ENCODE measurements around the gene POU2F2.

The POU2F2 gene

GRCh38 chr19:42173695-42174094 is 41.4 kb upstream of the POU2F2 start:
- Histone ChIP-seq H3K27me3 (ENCODE audit: insufficient read depth, low read depth) (peaks cover 85% of the 10 kb centered on the region), H3K36me3 (ENCODE audit: insufficient read depth) (no peaks in the 10 kb centered on the region), H3K79me2 (ENCODE audit: insufficient read depth, low read depth) (no peaks in the 10 kb centered on the region), H3K27ac (no peak overlapping the region), H3K4me2 (no peak overlapping the region), H3K4me3 (IDR thresholded peaks at IDR 0.05; ENCODE audit: insufficient read depth, low read depth, low read length) (no peak overlapping the region), H4K20me1 (ENCODE audit: insufficient read depth) (no peaks in the 10 kb centered on the region), H2AFZ (ENCODE audit: low read depth) (no peak overlapping the region), H3K9ac (no peak overlapping the region), H3K4me1 (ENCODE audit: low read depth, poor library complexity, severe bottlenecking) (no peaks in the 10 kb centered on the region)
- TF ChIP-seq CTCF (conservative IDR thresholded peaks at IDR 0.05; ENCODE audit: low read depth, low read length), result no peak

GRCh38 chr19:42172261-42172660 is 40.0 kb upstream of the POU2F2 start:
- Histone ChIP-seq H3K4me2 (no peak overlapping the region), H3K4me1 (ENCODE audit: low read depth, poor library complexity, severe bottlenecking) (no peaks in the 10 kb centered on the region), H3K9ac (no peak overlapping the region), H2AFZ (ENCODE audit: low read depth) (no peak overlapping the region), H4K20me1 (ENCODE audit: insufficient read depth) (no peaks in the 10 kb centered on the region), H3K27ac (no peak overlapping the region), H3K4me3 (IDR thresholded peaks at IDR 0.05; ENCODE audit: insufficient read depth, low read depth, low read length) (no peak overlapping the region), H3K27me3 (ENCODE audit: insufficient read depth, low read depth) (peaks cover 84% of the 10 kb centered on the region), H3K79me2 (ENCODE audit: insufficient read depth, low read depth) (no peaks in the 10 kb centered on the region), H3K36me3 (ENCODE audit: insufficient read depth) (no peaks in the 10 kb centered on the region)
- no peak for TF ChIP-seq CTCF (conservative IDR thresholded peaks at IDR 0.05; ENCODE audit: low read depth, low read length)

GRCh38 chr19:42170715-42171114 is 38.5 kb upstream of the POU2F2 start:
- no peak overlapping the region for H2AFZ ChIP-seq (ENCODE audit: low read depth)
- H3K9ac ChIP-seq, result no peak overlapping the region
- no peak overlapping the region for H3K4me2 ChIP-seq
- H4K20me1 ChIP-seq (ENCODE audit: insufficient read depth), result no peaks in the 10 kb centered on the region
- H3K27ac ChIP-seq, result no peak overlapping the region
- H3K27me3 ChIP-seq (ENCODE audit: insufficient read depth, low read depth), result peaks cover 82% of the 10 kb centered on the region
- H3K4me3 ChIP-seq (IDR thresholded peaks at IDR 0.05; ENCODE audit: insufficient read depth, low read depth, low read length), result no peak overlapping the region
- no peaks in the 10 kb centered on the region for H3K4me1 ChIP-seq (ENCODE audit: low read depth, poor library complexity, severe bottlenecking)
- H3K36me3 ChIP-seq (ENCODE audit: insufficient read depth), result no peaks in the 10 kb centered on the region
- H3K79me2 ChIP-seq (ENCODE audit: insufficient read depth, low read depth), result no peaks in the 10 kb centered on the region
- no peak for TF ChIP-seq CTCF (conservative IDR thresholded peaks at IDR 0.05; ENCODE audit: low read depth, low read length)

GRCh38 chr19:42169486-42170413 is 37.5 kb upstream of the POU2F2 start:
- no peak overlapping the region for H3K4me3 ChIP-seq (IDR thresholded peaks at IDR 0.05; ENCODE audit: insufficient read depth, low read depth, low read length)
- H3K4me1 ChIP-seq (ENCODE audit: low read depth, poor library complexity, severe bottlenecking), result no peaks in the 10 kb centered on the region
- no peak overlapping the region for H2AFZ ChIP-seq (ENCODE audit: low read depth)
- no peak for TF ChIP-seq CTCF (conservative IDR thresholded peaks at IDR 0.05; ENCODE audit: low read depth, low read length)
- peaks cover 82% of the 10 kb centered on the region for H3K27me3 ChIP-seq (ENCODE audit: insufficient read depth, low read depth)
- H3K27ac ChIP-seq, result no peak overlapping the region
- no peaks in the 10 kb centered on the region for H3K79me2 ChIP-seq (ENCODE audit: insufficient read depth, low read depth)
- H3K4me2 ChIP-seq, result no peak overlapping the region
- H3K36me3 ChIP-seq (ENCODE audit: insufficient read depth), result no peaks in the 10 kb centered on the region
- H4K20me1 ChIP-seq (ENCODE audit: insufficient read depth), result no peaks in the 10 kb centered on the region
- no peak overlapping the region for H3K9ac ChIP-seq

All from KMS-11 (cell line).